GM12874 (cell line): ENCODE results near the gene TRPC5OS.

Source experiments
- CTCF ChIP-seq: IDR thresholded peaks from 2 replicates; pipeline ENCODE4 v1.5.1; 2011; ENCODE audit warnings: low read depth, mild to moderate bottlenecking, control low read depth, low read length, moderate library complexity; ENCODE audit not compliant: insufficient read depth

Gene TRPC5OS

DNA sequence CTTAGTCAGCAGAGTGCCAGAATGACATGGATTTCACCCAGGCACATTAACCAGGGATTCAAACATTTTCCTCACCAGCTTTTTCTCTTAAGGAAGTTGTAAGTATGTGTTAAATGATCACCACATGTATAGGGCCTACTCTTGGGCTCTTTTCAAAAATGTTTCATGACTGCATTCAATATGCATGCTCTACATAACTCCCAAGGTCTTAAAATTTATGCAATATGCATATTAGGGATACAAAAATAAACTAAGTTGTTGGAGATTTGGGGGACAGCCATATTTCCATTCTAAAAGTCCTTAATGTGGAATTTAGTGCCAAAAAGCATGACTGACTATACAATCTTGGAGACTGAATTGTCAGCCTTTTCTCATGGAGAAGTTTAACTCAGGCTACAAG, 25.0 kb upstream of the TRPC5OS start:
- no peak for TF ChIP-seq CTCF

DNA sequence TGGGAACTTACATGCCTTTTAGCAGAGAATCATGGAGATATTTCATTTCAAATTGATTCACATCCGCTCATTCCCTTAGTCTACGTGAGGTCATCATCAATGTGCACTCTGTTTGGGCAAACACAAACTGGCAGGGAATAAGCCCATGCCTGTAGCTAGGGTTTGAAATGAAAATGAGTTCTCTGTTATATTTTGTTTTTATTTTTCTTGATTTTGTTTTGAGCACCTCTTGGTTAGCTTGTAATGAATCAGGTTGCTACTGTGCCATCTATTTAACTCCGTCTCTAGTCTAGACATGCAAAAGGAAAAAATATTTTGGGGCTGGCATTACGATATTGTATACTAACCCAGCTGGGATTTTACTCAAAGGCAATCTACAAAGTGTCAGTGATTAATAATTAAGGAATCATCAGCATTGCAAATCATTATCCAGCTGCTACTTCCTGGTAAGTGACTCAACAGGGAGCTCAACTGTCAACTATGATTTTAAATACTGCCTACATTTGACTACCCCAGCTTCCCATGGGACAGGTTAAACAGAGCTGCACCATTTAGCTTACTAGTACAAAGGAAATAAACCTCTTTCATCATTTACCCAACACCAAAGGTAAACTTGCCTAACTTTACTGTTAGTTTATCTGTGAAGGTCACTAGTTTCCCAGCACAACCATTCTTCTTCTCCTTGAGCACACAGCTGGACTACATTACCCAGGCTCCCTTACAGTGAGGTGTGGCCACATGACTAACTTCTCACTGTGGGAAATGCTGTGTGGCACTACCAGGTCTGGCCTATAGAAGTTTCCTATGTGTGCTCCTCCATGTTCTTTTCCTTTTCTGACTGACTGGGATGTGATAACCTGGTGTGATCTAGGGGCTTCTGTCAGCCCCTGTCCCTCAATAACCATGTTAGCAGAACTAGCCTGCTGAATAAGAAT, 21.2 kb upstream of the TRPC5OS start:
- TF ChIP-seq CTCF: no peak

DNA sequence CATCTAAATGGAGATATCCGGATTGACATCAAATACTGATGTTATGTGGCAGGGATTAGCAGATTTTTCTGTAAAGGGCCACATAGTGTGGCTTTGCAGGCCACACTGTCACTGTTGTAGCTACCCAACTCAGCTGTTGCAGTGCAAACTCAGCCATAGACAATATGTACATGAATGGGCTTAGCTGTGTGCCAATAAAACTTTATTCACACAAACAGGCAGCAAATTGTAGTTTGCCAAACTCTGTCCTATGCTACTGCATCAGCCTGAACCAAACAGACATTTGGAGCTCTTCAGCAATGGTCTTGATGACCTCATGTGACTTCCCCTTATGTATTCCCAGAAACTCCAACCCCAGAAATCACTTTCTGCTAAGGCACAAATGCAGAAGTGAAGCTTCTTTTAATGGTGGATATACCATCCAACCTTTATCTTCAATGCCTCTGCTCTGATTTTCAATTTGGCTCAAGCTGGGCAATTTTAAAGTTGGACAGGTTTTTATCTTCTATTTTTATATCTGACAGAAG, 18.4 kb upstream of the TRPC5OS start:
- no peak for TF ChIP-seq CTCF

DNA sequence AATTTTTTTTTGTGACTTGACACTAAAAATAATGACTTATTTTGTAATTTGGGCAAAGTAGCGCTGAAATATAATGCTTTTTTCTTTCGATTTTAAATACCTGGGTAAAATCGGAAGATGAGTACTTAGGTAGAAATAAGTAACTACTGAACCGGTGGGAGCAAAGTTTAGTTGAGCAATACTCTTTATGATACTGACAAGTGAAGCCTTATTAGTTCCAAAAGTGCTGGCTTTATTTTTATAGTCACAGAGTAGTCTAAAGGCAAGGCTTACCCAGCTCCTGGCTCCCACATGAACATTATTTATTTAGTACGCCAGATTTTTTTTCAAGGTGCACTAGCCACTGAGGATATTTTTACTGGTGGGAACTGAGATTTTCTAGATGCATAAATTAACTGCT, 14.4 kb upstream of the TRPC5OS start:
- TF ChIP-seq CTCF: no peak

GRCh38 chrX:111867236-111867635, 8.7 kb upstream of the TRPC5OS start:
- no peak for TF ChIP-seq CTCF

GRCh38 chrX:111868726-111869638, 7.0 kb upstream of the TRPC5OS start:
- TF ChIP-seq CTCF: no peak

GRCh38 chrX:111869639-111870034, 6.3 kb upstream of the TRPC5OS start:
- TF ChIP-seq CTCF: peak; percentile 49; the same call in 1 of the 2 replicates
